CD4-positive, alpha-beta T cell (primary cell): ENCODE results near the gene KXD1. TPM values are rescaled to one million over a fixed set of nuclear protein-coding genes. Genes with fewer than 3 reads are reported as not detected.

Source experiments
- ATAC-seq: fragments of 200-7000 bp; cut with Tn5 transposase; one replicate; pipeline ENCODE4 v1.10.0; 2022; ENCODE audit warnings: mild to moderate bottlenecking; ENCODE audit not compliant: poor library complexity
- CTCF ChIA-PET: fragments of 350-600 bp; sonication (Branson Sonifier 250); formaldehyde crosslinking; loops from one replicate; lab custom pipeline; 2021; ENCODE audit warnings: antibody characterized with exemption, inconsistent platforms; lab: Charles Lee
- POLR2A ChIA-PET: fragments of 350-600 bp; sonication (Branson Sonifier 250); formaldehyde crosslinking; loops from one replicate; lab custom pipeline; 2021; ENCODE audit warnings: antibody characterized with exemption, inconsistent platforms; lab: Charles Lee
- DNase-seq, 14 experiments: peaks; one replicate each; pipeline ENCODE4 v3.0.0-alpha.2; 2013 to 2020; ENCODE audit warnings: mixed read lengths in 2 of 14
- H3K27ac ChIP-seq, 2 donors: one replicate each; pipeline versions ENCODE4 v1.5.1 to v1.7.0; 2013; ENCODE audit warnings: low read length in 2 of 2, low read depth in 1 of 2, mild to moderate bottlenecking in 1 of 2
- H3K27me3 ChIP-seq, 2 experiments: 1 replicate in 1 of 2; 2 replicates in 1 of 2; pipeline versions ENCODE4 v1.6.1 to v1.7.0; 2013; ENCODE audit warnings: low read length in 2 of 2, control low read depth in 1 of 2, mild to moderate bottlenecking in 1 of 2, moderate library complexity in 1 of 2; ENCODE audit not compliant: insufficient read depth in 2 of 2, control insufficient read depth in 1 of 2
- H3K36me3 ChIP-seq: one replicate; pipeline ENCODE4 v1.6.1; 2013; ENCODE audit warnings: low read length, control low read depth; ENCODE audit not compliant: insufficient read depth
- H3K4me1 ChIP-seq: one replicate; pipeline ENCODE4 v1.6.1; 2013; ENCODE audit warnings: low read length, control low read depth; ENCODE audit not compliant: insufficient read depth
- H3K4me3 ChIP-seq: one replicate; pipeline ENCODE4 v1.5.1; 2013; ENCODE audit warnings: mild to moderate bottlenecking, low read length, moderate library complexity
- H3K9me3 ChIP-seq, 2 experiments: 1 replicate in 1 of 2; 2 replicates in 1 of 2; pipeline versions ENCODE4 v1.6.1 to v1.7.0; 2013; ENCODE audit warnings: low read length in 2 of 2, mild to moderate bottlenecking in 2 of 2, control low read depth in 1 of 2, moderate library complexity in 1 of 2; ENCODE audit not compliant: control insufficient read depth in 1 of 2, insufficient read depth in 1 of 2
- H3K27ac Mint-ChIP-seq: one replicate; pipeline ENCODE4 v1.8.0; 2020; ENCODE audit warnings: mixed read lengths
- H3K27me3 Mint-ChIP-seq: one replicate; pipeline ENCODE4 v1.8.0; 2021; ENCODE audit warnings: mixed read lengths
- H3K36me3 Mint-ChIP-seq: one replicate; pipeline ENCODE4 v1.8.0; 2021; ENCODE audit warnings: low read depth, mixed read lengths
- H3K4me1 Mint-ChIP-seq: one replicate; pipeline ENCODE4 v1.8.0; 2021; ENCODE audit warnings: low read depth, mixed read lengths
- H3K4me3 Mint-ChIP-seq: one replicate; pipeline ENCODE4 v1.8.0; 2020; ENCODE audit warnings: mild to moderate bottlenecking, mixed read lengths
- H3K9me3 Mint-ChIP-seq: one replicate; pipeline ENCODE4 v1.8.0; 2020; ENCODE audit warnings: mixed read lengths
- CTCF ChIP-seq: fragments of 200-600 bp; IDR thresholded peaks from one replicate; pipeline ENCODE4 v1.8.0; 2022; ENCODE audit warnings: antibody characterized with exemption, mild to moderate bottlenecking
- intact Hi-C, 2 experiments: fragments of 100-400 bp; cut with DNase I in 1 of 2; cut with micrococcal nuclease in 1 of 2; formaldehyde crosslinking; loops; one replicate each; pipeline versions ENCODE4 v1.15.1 to v1.9.0; 2023 to 2025; cut with DNase I, micrococcal nuclease
- total RNA-seq, 174 experiments: library from RNA in 2 of 174; stranded (reverse) in 2 of 174; gene quantifications; one replicate each; pipeline ENCODE4 v1.2.3 and lab custom pipeline; 2021 to 2026

Gene KXD1
- total RNA-seq, 2 experiments from 2014 or later, result 64.2 to 66.9 TPM

- CTCF ChIA-PET, result interaction anchor here (1.0 to 4.2 kb wide), 23 partner anchors 8 to 327 kb away, joined by 3 to 35 read pairs (median 6); partner anchors contain the start of genes FKBP8, KXD1, REX1BD and UBA52
Measured at GRCh38 chr19:18520848-18521691, 36.6 kb upstream of the KXD1 start.

GRCh38 chr19:18521692-18522123 is 36.0 kb upstream of the KXD1 start, which contains the start of gene ELL:
TSS of gene ELL (minus strand) at chr19:18522070. CDS start at chr19:18522055, 15 bp downstream.
- POLR2A ChIA-PET, result interaction anchor here (0.6 to 5.1 kb wide), 22 partner anchors 11 to 950 kb away, joined by 3 to 59 read pairs (median 5); partner anchors contain the start of genes COPE, DDX49, FKBP8 and JUND
- Histone ChIP-seq H3K4me1 (peaks cover 50% of the 10 kb centered on the region), H3K4me3 (peak within 1 kb of the TSS; percentile 79), H3K36me3 (peaks cover 3% of the 10 kb centered on the region), H3K27ac (peak within 1 kb of the TSS; percentile 90 to 95), H3K27me3 (no peaks in the 10 kb centered on the region), H3K9me3 (no peaks in the 10 kb centered on the region)
- intact Hi-C loops, result loop anchor here (1.0 to 10.0 kb wide), 15 partner anchors 22 to 397 kb away; partner anchors contain the start of genes COPE (in 2 of the 2), DDX49 (in 2 of the 2), UBA52 (in 2 of the 2) and FKBP8 (in 1 of the 2)
- H3K27me3 Mint-ChIP-seq, result no peaks in the 10 kb centered on the region
- no peak for TF ChIP-seq CTCF
- ATAC-seq (no peak), DNase-seq (peak in 1 of 14 experiments; percentile 8)
- peak within 1 kb of the TSS; percentile 86 for H3K27ac Mint-ChIP-seq
- peak within 1 kb of the TSS; percentile 97 for H3K4me3 Mint-ChIP-seq
- CTCF ChIA-PET, result interaction anchor here (1.1 to 4.2 kb wide), 9 partner anchors 22 to 73 kb away, joined by 3 to 35 read pairs (median 5); partner anchors contain the start of genes FKBP8 and KXD1
- no peaks in the 10 kb centered on the region for H3K9me3 Mint-ChIP-seq
- peaks cover 13% of the 10 kb centered on the region for H3K4me1 Mint-ChIP-seq
- H3K36me3 Mint-ChIP-seq, result peaks cover 6% of the 10 kb centered on the region

More at GRCh38 chr19:18520848-18521691, 36.6 kb upstream of the KXD1 start:
- Mint-ChIP-seq H3K27ac (peak overlapping the region; percentile 71), H3K4me1 (peaks cover 17% of the 10 kb centered on the region), H3K4me3 (peak overlapping the region; percentile 97), H3K27me3 (no peaks in the 10 kb centered on the region), H3K36me3 (peaks cover 6% of the 10 kb centered on the region), H3K9me3 (no peaks in the 10 kb centered on the region)
- peaks cover 56% of the 10 kb centered on the region for H3K4me1 ChIP-seq
- TF ChIP-seq CTCF, result no peak
- intact Hi-C loops, result loop anchor here (2.0 to 10.0 kb wide), 8 partner anchors 38 to 396 kb away; partner anchors contain the start of genes COPE (in 1 of the 2), DDX49 (in 1 of the 2), REX1BD (in 1 of the 2) and UPF1 (in 1 of the 2)
- no peaks in the 10 kb centered on the region for H3K9me3 ChIP-seq
- H3K36me3 ChIP-seq, result peaks cover 9% of the 10 kb centered on the region
- DNase-seq (peak in 6 of 14 experiments; percentile 11 to 66 (median 35)), ATAC-seq (no peak)
- H3K27ac ChIP-seq, result peak overlapping the region; percentile 87 to 95
- H3K4me3 ChIP-seq, result peak overlapping the region; percentile 79
- POLR2A ChIA-PET, result interaction anchor here (0.6 to 5.1 kb wide), 25 partner anchors 11 to 950 kb away, joined by 3 to 59 read pairs (median 4); partner anchors contain the start of genes COPE, DDX49, FKBP8 and JUND
- no peaks in the 10 kb centered on the region for H3K27me3 ChIP-seq
